HUES48 (cell line): ENCODE data around the gene TMTC2.

Source experiments
- H3K27ac ChIP-seq: one replicate; pipeline ENCODE4 v1.7.0; 2013; ENCODE audit warnings: low read depth, low read length, inconsistent platforms
- H3K27me3 ChIP-seq: 2 replicates; pipeline ENCODE4 v1.6.1; 2013; ENCODE audit warnings: mild to moderate bottlenecking, low read length; ENCODE audit not compliant: control insufficient read depth, insufficient read depth
- H3K36me3 ChIP-seq: 2 replicates; pipeline ENCODE4 v1.6.1; 2013; ENCODE audit warnings: low read length; ENCODE audit not compliant: control insufficient read depth, insufficient read depth
- H3K4me1 ChIP-seq: 2 replicates; pipeline ENCODE4 v1.6.1; 2013; ENCODE audit warnings: mild to moderate bottlenecking, low read length; ENCODE audit not compliant: control insufficient read depth, insufficient read depth
- H3K4me3 ChIP-seq: 2 replicates; pipeline ENCODE4 v1.5.1; 2013; ENCODE audit warnings: mild to moderate bottlenecking, low read depth, low read length
- H3K9ac ChIP-seq: 2 replicates; pipeline ENCODE4 v1.6.1; 2013; ENCODE audit warnings: mild to moderate bottlenecking, low read depth, low read length, moderate library complexity
- H3K9me3 ChIP-seq: 2 replicates; pipeline ENCODE4 v1.6.1; 2013; ENCODE audit warnings: low read length; ENCODE audit not compliant: control insufficient read depth, insufficient read depth

The TMTC2 gene

GRCh38 chr12:82866946-82867345, 180.2 kb downstream of the TMTC2 start:
- H3K4me1 ChIP-seq, result peaks cover 27% of the 10 kb centered on the region
- H3K27me3 ChIP-seq, result no peaks in the 10 kb centered on the region
- H3K36me3 ChIP-seq, result no peaks in the 10 kb centered on the region
- H3K4me3 ChIP-seq, result no peak overlapping the region
- H3K9ac ChIP-seq, result no peak overlapping the region
- no peak overlapping the region for H3K27ac ChIP-seq
- H3K9me3 ChIP-seq, result no peaks in the 10 kb centered on the region

- H3K36me3 ChIP-seq, result no peaks in the 10 kb centered on the region
- H3K4me3 ChIP-seq, result no peak overlapping the region
- no peak overlapping the region for H3K27ac ChIP-seq
- H3K9ac ChIP-seq, result no peak overlapping the region
- no peaks in the 10 kb centered on the region for H3K9me3 ChIP-seq
- no peaks in the 10 kb centered on the region for H3K27me3 ChIP-seq
- H3K4me1 ChIP-seq, result peaks cover 23% of the 10 kb centered on the region
Observed at GRCh38 chr12:82867762-82868500, 181.2 kb downstream of the TMTC2 start.

GRCh38 chr12:82870771-82871377, 184.2 kb downstream of the TMTC2 start:
- Histone ChIP-seq H3K36me3 (no peaks in the 10 kb centered on the region), H3K27ac (no peak overlapping the region), H3K27me3 (no peaks in the 10 kb centered on the region), H3K9me3 (no peaks in the 10 kb centered on the region), H3K9ac (no peak overlapping the region), H3K4me3 (no peak overlapping the region), H3K4me1 (peaks cover 28% of the 10 kb centered on the region)

GRCh38 chr12:82872088-82872487, 185.4 kb downstream of the TMTC2 start:
- H3K36me3 ChIP-seq, result no peaks in the 10 kb centered on the region
- no peaks in the 10 kb centered on the region for H3K27me3 ChIP-seq
- no peaks in the 10 kb centered on the region for H3K9me3 ChIP-seq
- H3K4me1 ChIP-seq, result peaks cover 28% of the 10 kb centered on the region
- no peak overlapping the region for H3K9ac ChIP-seq
- no peak overlapping the region for H3K4me3 ChIP-seq
- no peak overlapping the region for H3K27ac ChIP-seq

- Histone ChIP-seq H3K9ac (no peak overlapping the region), H3K36me3 (no peaks in the 10 kb centered on the region), H3K9me3 (no peaks in the 10 kb centered on the region), H3K27me3 (no peaks in the 10 kb centered on the region), H3K27ac (no peak overlapping the region), H3K4me1 (peaks cover 26% of the 10 kb centered on the region), H3K4me3 (no peak overlapping the region)
Observed at GRCh38 chr12:82873309-82873708, 186.6 kb downstream of the TMTC2 start.

- H3K9ac ChIP-seq, result no peak overlapping the region
- H3K9me3 ChIP-seq, result no peaks in the 10 kb centered on the region
- no peak overlapping the region for H3K27ac ChIP-seq
- H3K4me1 ChIP-seq, result peaks cover 21% of the 10 kb centered on the region
- H3K27me3 ChIP-seq, result no peaks in the 10 kb centered on the region
- H3K4me3 ChIP-seq, result no peak overlapping the region
- H3K36me3 ChIP-seq, result no peaks in the 10 kb centered on the region
Observed at GRCh38 chr12:82873951-82874350, 187.2 kb downstream of the TMTC2 start.

GRCh38 chr12:82874945-82875344, 188.2 kb downstream of the TMTC2 start:
- no peaks in the 10 kb centered on the region for H3K9me3 ChIP-seq
- no peak overlapping the region for H3K27ac ChIP-seq
- H3K4me1 ChIP-seq, result peaks cover 19% of the 10 kb centered on the region
- no peak overlapping the region for H3K4me3 ChIP-seq
- no peak overlapping the region for H3K9ac ChIP-seq
- H3K36me3 ChIP-seq, result no peaks in the 10 kb centered on the region
- no peaks in the 10 kb centered on the region for H3K27me3 ChIP-seq

GRCh38 chr12:82876075-82876474, 189.4 kb downstream of the TMTC2 start:
- peaks cover 8% of the 10 kb centered on the region; the same call in 1 of the 2 replicates for H3K4me1 ChIP-seq

GRCh38 chr12:82877963-82878362, 191.3 kb downstream of the TMTC2 start:
- Histone ChIP-seq H3K27ac (no peak overlapping the region), H3K9me3 (no peaks in the 10 kb centered on the region), H3K27me3 (no peaks in the 10 kb centered on the region), H3K9ac (no peak overlapping the region), H3K36me3 (no peaks in the 10 kb centered on the region), H3K4me1 (peaks cover 7% of the 10 kb centered on the region; the same call in 1 of the 2 replicates), H3K4me3 (no peak overlapping the region)

More at GRCh38 chr12:82876075-82876474, 189.4 kb downstream of the TMTC2 start:
- H3K27me3 ChIP-seq, result no peaks in the 10 kb centered on the region
- H3K27ac ChIP-seq, result no peak overlapping the region
- no peaks in the 10 kb centered on the region for H3K36me3 ChIP-seq
- no peak overlapping the region for H3K4me3 ChIP-seq
- no peaks in the 10 kb centered on the region for H3K9me3 ChIP-seq
- H3K9ac ChIP-seq, result no peak overlapping the region

- Histone ChIP-seq H3K36me3 (no peaks in the 10 kb centered on the region), H3K27me3 (no peaks in the 10 kb centered on the region), H3K9ac (no peak overlapping the region), H3K4me1 (no peaks in the 10 kb centered on the region), H3K4me3 (no peak overlapping the region), H3K9me3 (no peaks in the 10 kb centered on the region), H3K27ac (no peak overlapping the region)
Observed at GRCh38 chr12:82880442-82880901, 193.8 kb downstream of the TMTC2 start.
